ENCODE data around the gene DTX1.
"Not testable (repeated sequence)": the region's sequence is repeated elsewhere in the genome, so short reads cannot be mapped to it uniquely, and the experiment has no call there.

Gene DTX1

GRCh38 chr12:113109872-113110599, 53.5 kb downstream of the DTX1 start:
- Histone ChIP-seq H3K4me1 (ENCODE audit: insufficient read depth, low read length) (no peaks in the 10 kb centered on the region), H2AFZ (ENCODE audit: low read depth, low read length) (no peak overlapping the region), H3K36me3 (ENCODE audit: insufficient read depth, low read length) (no peaks in the 10 kb centered on the region), H3K4me3 (ENCODE audit: low read length) (no peak overlapping the region), H3K9me3 (ENCODE audit: low read length) (no peaks in the 10 kb centered on the region), H3K27me3 (ENCODE audit: insufficient read depth, low read length) (peaks cover 23% of the 10 kb centered on the region)

- Histone ChIP-seq H3K27me3 (ENCODE audit: insufficient read depth, low read length) (peaks cover 22% of the 10 kb centered on the region), H3K9me3 (ENCODE audit: low read length) (no peaks in the 10 kb centered on the region), H3K4me3 (ENCODE audit: low read length) (no peak overlapping the region), H2AFZ (ENCODE audit: low read depth, low read length) (no peak overlapping the region), H3K36me3 (ENCODE audit: insufficient read depth, low read length) (no peaks in the 10 kb centered on the region), H3K4me1 (ENCODE audit: insufficient read depth, low read length) (no peaks in the 10 kb centered on the region)
Measured at GRCh38 chr12:113111247-113111646, 54.7 kb downstream of the DTX1 start.

- H3K9me3 ChIP-seq (ENCODE audit: low read length): no peaks in the 10 kb centered on the region
- H3K4me3 ChIP-seq (ENCODE audit: low read length): no peak overlapping the region
- H3K36me3 ChIP-seq (ENCODE audit: insufficient read depth, low read length): no peaks in the 10 kb centered on the region
- H3K4me1 ChIP-seq (ENCODE audit: insufficient read depth, low read length): no peaks in the 10 kb centered on the region
- peaks cover 14% of the 10 kb centered on the region for H3K27me3 ChIP-seq (ENCODE audit: insufficient read depth, low read length)
- H2AFZ ChIP-seq (ENCODE audit: low read depth, low read length): no peak overlapping the region
Measured at GRCh38 chr12:113112043-113112899, 55.7 kb downstream of the DTX1 start.

- Histone ChIP-seq H3K36me3 (ENCODE audit: insufficient read depth, low read length) (no peaks in the 10 kb centered on the region), H2AFZ (ENCODE audit: low read depth, low read length) (no peak overlapping the region), H3K4me1 (ENCODE audit: insufficient read depth, low read length) (no peaks in the 10 kb centered on the region), H3K9me3 (ENCODE audit: low read length) (no peaks in the 10 kb centered on the region), H3K4me3 (ENCODE audit: low read length) (no peak overlapping the region), H3K27me3 (ENCODE audit: insufficient read depth, low read length) (peaks cover 14% of the 10 kb centered on the region)
Measured at GRCh38 chr12:113113397-113113796, 56.9 kb downstream of the DTX1 start.

- H3K36me3 ChIP-seq (ENCODE audit: insufficient read depth, low read length): no peaks in the 10 kb centered on the region
- H3K27me3 ChIP-seq (ENCODE audit: insufficient read depth, low read length): peaks cover 11% of the 10 kb centered on the region
- no peak overlapping the region for H3K4me3 ChIP-seq (ENCODE audit: low read length)
- H2AFZ ChIP-seq (ENCODE audit: low read depth, low read length): no peak overlapping the region
- peaks cover under 1% of the 10 kb centered on the region for H3K4me1 ChIP-seq (ENCODE audit: insufficient read depth, low read length)
- H3K9me3 ChIP-seq (ENCODE audit: low read length): no peaks in the 10 kb centered on the region
Measured at GRCh38 chr12:113114447-113115178, 58.1 kb downstream of the DTX1 start.

- Histone ChIP-seq H3K36me3 (ENCODE audit: insufficient read depth, low read length) (no peaks in the 10 kb centered on the region), H3K4me1 (ENCODE audit: insufficient read depth, low read length) (peaks cover 10% of the 10 kb centered on the region), H3K4me3 (ENCODE audit: low read length) (no peak overlapping the region), H2AFZ (ENCODE audit: low read depth, low read length) (no peak overlapping the region), H3K27me3 (ENCODE audit: insufficient read depth, low read length) (peaks cover 10% of the 10 kb centered on the region), H3K9me3 (ENCODE audit: low read length) (no peaks in the 10 kb centered on the region)
Measured at GRCh38 chr12:113115455-113116126, 59.1 kb downstream of the DTX1 start.

- no peaks in the 10 kb centered on the region for H3K9me3 ChIP-seq (ENCODE audit: low read length)
- no peaks in the 10 kb centered on the region for H3K36me3 ChIP-seq (ENCODE audit: insufficient read depth, low read length)
- H3K27me3 ChIP-seq (ENCODE audit: insufficient read depth, low read length): peaks cover 9% of the 10 kb centered on the region
- no peak overlapping the region for H3K4me3 ChIP-seq (ENCODE audit: low read length)
- H2AFZ ChIP-seq (ENCODE audit: low read depth, low read length): no peak overlapping the region
- peaks cover 10% of the 10 kb centered on the region for H3K4me1 ChIP-seq (ENCODE audit: insufficient read depth, low read length)
Measured at GRCh38 chr12:113116875-113117274, 60.3 kb downstream of the DTX1 start.

GRCh38 chr12:113117684-113118083, 61.2 kb downstream of the DTX1 start:
- H3K4me1 ChIP-seq (ENCODE audit: insufficient read depth, low read length): peaks cover 10% of the 10 kb centered on the region
- not testable (repeated sequence) for H3K9me3 ChIP-seq (ENCODE audit: low read length); H3K4me3 ChIP-seq (ENCODE audit: low read length); H3K36me3 ChIP-seq (ENCODE audit: insufficient read depth, low read length); H2AFZ ChIP-seq (ENCODE audit: low read depth, low read length); H3K27me3 ChIP-seq (ENCODE audit: insufficient read depth, low read length)

GRCh38 chr12:113118142-113118541, 61.6 kb downstream of the DTX1 start:
- Histone ChIP-seq H2AFZ (ENCODE audit: low read depth, low read length) (no peak overlapping the region), H3K4me1 (ENCODE audit: insufficient read depth, low read length) (peaks cover 10% of the 10 kb centered on the region), H3K9me3 (ENCODE audit: low read length) (peaks cover under 1% of the 10 kb centered on the region), H3K4me3 (ENCODE audit: low read length) (no peak overlapping the region), H3K36me3 (ENCODE audit: insufficient read depth, low read length) (no peaks in the 10 kb centered on the region), H3K27me3 (ENCODE audit: insufficient read depth, low read length) (peaks cover 7% of the 10 kb centered on the region)

- Histone ChIP-seq H3K27me3 (ENCODE audit: insufficient read depth, low read length) (no peaks in the 10 kb centered on the region), H3K36me3 (ENCODE audit: insufficient read depth, low read length) (no peaks in the 10 kb centered on the region), H2AFZ (ENCODE audit: low read depth, low read length) (no peak overlapping the region), H3K4me3 (ENCODE audit: low read length) (no peak overlapping the region), H3K9me3 (ENCODE audit: low read length) (peaks cover 2% of the 10 kb centered on the region), H3K4me1 (ENCODE audit: insufficient read depth, low read length) (peaks cover 10% of the 10 kb centered on the region)
Measured at GRCh38 chr12:113119980-113120669, 63.6 kb downstream of the DTX1 start.

- Histone ChIP-seq H2AFZ (ENCODE audit: low read depth, low read length) (no peak overlapping the region), H3K9me3 (ENCODE audit: low read length) (peaks cover 2% of the 10 kb centered on the region), H3K36me3 (ENCODE audit: insufficient read depth, low read length) (no peaks in the 10 kb centered on the region), H3K4me1 (ENCODE audit: insufficient read depth, low read length) (peaks cover 10% of the 10 kb centered on the region), H3K4me3 (ENCODE audit: low read length) (no peak overlapping the region), H3K27me3 (ENCODE audit: insufficient read depth, low read length) (no peaks in the 10 kb centered on the region)
Measured at GRCh38 chr12:113120670-113121370, 64.3 kb downstream of the DTX1 start.

GRCh38 chr12:113127791-113128199, 71.3 kb downstream of the DTX1 start:
- Histone ChIP-seq H3K36me3 (ENCODE audit: insufficient read depth, low read length) (no peaks in the 10 kb centered on the region), H3K4me1 (ENCODE audit: insufficient read depth, low read length) (no peaks in the 10 kb centered on the region), H2AFZ (ENCODE audit: low read depth, low read length) (no peak overlapping the region), H3K4me3 (ENCODE audit: low read length) (no peak overlapping the region), H3K9me3 (ENCODE audit: low read length) (peaks cover 2% of the 10 kb centered on the region), H3K27me3 (ENCODE audit: insufficient read depth, low read length) (peaks cover 22% of the 10 kb centered on the region)
